Measurements from ENCODE around the gene DCAF12L2.
"Not testable (repeated sequence)": the region's sequence is repeated elsewhere in the genome, so short reads cannot be mapped to it uniquely, and the experiment has no call there.

- TF ChIP-seq, protein P1, sequence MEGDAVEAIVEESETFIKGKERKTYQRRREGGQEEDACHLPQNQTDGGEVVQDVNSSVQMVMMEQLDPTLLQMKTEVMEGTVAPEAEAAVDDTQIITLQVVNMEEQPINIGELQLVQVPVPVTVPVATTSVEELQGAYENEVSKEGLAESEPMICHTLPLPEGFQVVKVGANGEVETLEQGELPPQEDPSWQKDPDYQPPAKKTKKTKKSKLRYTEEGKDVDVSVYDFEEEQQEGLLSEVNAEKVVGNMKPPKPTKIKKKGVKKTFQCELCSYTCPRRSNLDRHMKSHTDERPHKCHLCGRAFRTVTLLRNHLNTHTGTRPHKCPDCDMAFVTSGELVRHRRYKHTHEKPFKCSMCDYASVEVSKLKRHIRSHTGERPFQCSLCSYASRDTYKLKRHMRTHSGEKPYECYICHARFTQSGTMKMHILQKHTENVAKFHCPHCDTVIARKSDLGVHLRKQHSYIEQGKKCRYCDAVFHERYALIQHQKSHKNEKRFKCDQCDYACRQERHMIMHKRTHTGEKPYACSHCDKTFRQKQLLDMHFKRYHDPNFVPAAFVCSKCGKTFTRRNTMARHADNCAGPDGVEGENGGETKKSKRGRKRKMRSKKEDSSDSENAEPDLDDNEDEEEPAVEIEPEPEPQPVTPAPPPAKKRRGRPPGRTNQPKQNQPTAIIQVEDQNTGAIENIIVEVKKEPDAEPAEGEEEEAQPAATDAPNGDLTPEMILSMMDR (IDR thresholded peaks at IDR 0.05), result not testable (repeated sequence)
- not testable (repeated sequence) for TF ChIP-seq POLR2A (IDR thresholded peaks at IDR 0.05)
Observed at GRCh38 chrX:126190888-126191287, 24.8 kb upstream of the DCAF12L2 start.

Measured in adrenal gland (tissue), 5 donors.